ENCODE data around the gene SPTBN4.

SPTBN4 gene

GRCh38 chr19:40511487-40511886 is 44.7 kb downstream of the SPTBN4 start:
- TF ChIP-seq EGR1 (IDR thresholded peaks at IDR 0.05), result no peak
- no peak for TF ChIP-seq CEBPB (IDR thresholded peaks at IDR 0.05)
- TF ChIP-seq EP300 (IDR thresholded peaks at IDR 0.05; ENCODE audit: borderline replicate concordance), result no peak
- no peak for TF ChIP-seq USF1 (IDR thresholded peaks at IDR 0.05)
- TF ChIP-seq NFIC (IDR thresholded peaks at IDR 0.05), result no peak
- no peak for TF ChIP-seq YY1 (IDR thresholded peaks at IDR 0.05; ENCODE audit: low read depth)

GRCh38 chr19:40512110-40512472 is 45.3 kb downstream of the SPTBN4 start:
- no peak for TF ChIP-seq TAF1 (IDR thresholded peaks at IDR 0.05; ENCODE audit: low read depth)
- TF ChIP-seq CEBPB (IDR thresholded peaks at IDR 0.05), result no peak
- TF ChIP-seq RAD21 (IDR thresholded peaks at IDR 0.05; ENCODE audit: low read depth), result no peak
- no peak for TF ChIP-seq CREB1 (IDR thresholded peaks at IDR 0.05; ENCODE audit: low read depth)
- no peak for TF ChIP-seq ZBTB7A (IDR thresholded peaks at IDR 0.05; ENCODE audit: low read depth)
- no peak for TF ChIP-seq TEAD4 (IDR thresholded peaks at IDR 0.05)
- TF ChIP-seq EGR1 (IDR thresholded peaks at IDR 0.05), result no peak
- no peak for TF ChIP-seq USF1 (IDR thresholded peaks at IDR 0.05)
- no peak for TF ChIP-seq REST (IDR thresholded peaks at IDR 0.05; ENCODE audit: low read depth)
- no peak for TF ChIP-seq MAX (IDR thresholded peaks at IDR 0.05)

GRCh38 chr19:40512473-40513344 is 45.9 kb downstream of the SPTBN4 start:
- TF ChIP-seq TEAD4 (IDR thresholded peaks at IDR 0.05) (no peak), MAX (IDR thresholded peaks at IDR 0.05) (peak; percentile 95), NFIC (IDR thresholded peaks at IDR 0.05) (no peak), RAD21 (IDR thresholded peaks at IDR 0.05; ENCODE audit: low read depth) (no peak), EGR1 (IDR thresholded peaks at IDR 0.05) (no peak), CEBPB (IDR thresholded peaks at IDR 0.05) (no peak), ZBTB7A (IDR thresholded peaks at IDR 0.05; ENCODE audit: low read depth) (no peak), FOXM1 (IDR thresholded peaks at IDR 0.05; ENCODE audit: borderline replicate concordance, low read depth) (no peak), USF1 (IDR thresholded peaks at IDR 0.05) (peak; percentile 79), TCF12 (IDR thresholded peaks at IDR 0.05; ENCODE audit: low read depth) (no peak), EP300 (IDR thresholded peaks at IDR 0.05; ENCODE audit: borderline replicate concordance) (no peak), YY1 (IDR thresholded peaks at IDR 0.05; ENCODE audit: low read depth) (no peak), TAF1 (IDR thresholded peaks at IDR 0.05; ENCODE audit: low read depth) (no peak), CREB1 (IDR thresholded peaks at IDR 0.05; ENCODE audit: low read depth) (no peak), REST (IDR thresholded peaks at IDR 0.05; ENCODE audit: low read depth) (peak; percentile 55)

GRCh38 chr19:40513345-40513678 is 46.5 kb downstream of the SPTBN4 start:
- TF ChIP-seq CREB1 (IDR thresholded peaks at IDR 0.05; ENCODE audit: low read depth) (no peak), ZBTB7A (IDR thresholded peaks at IDR 0.05; ENCODE audit: low read depth) (no peak), TCF12 (IDR thresholded peaks at IDR 0.05; ENCODE audit: low read depth) (no peak), FOXM1 (IDR thresholded peaks at IDR 0.05; ENCODE audit: borderline replicate concordance, low read depth) (no peak), EP300 (IDR thresholded peaks at IDR 0.05; ENCODE audit: borderline replicate concordance) (no peak), NFIC (IDR thresholded peaks at IDR 0.05) (no peak), RAD21 (IDR thresholded peaks at IDR 0.05; ENCODE audit: low read depth) (no peak), CEBPB (IDR thresholded peaks at IDR 0.05) (no peak), TAF1 (IDR thresholded peaks at IDR 0.05; ENCODE audit: low read depth) (no peak), TEAD4 (IDR thresholded peaks at IDR 0.05) (no peak), USF1 (IDR thresholded peaks at IDR 0.05) (no peak), REST (IDR thresholded peaks at IDR 0.05; ENCODE audit: low read depth) (no peak), YY1 (IDR thresholded peaks at IDR 0.05; ENCODE audit: low read depth) (no peak), MAX (IDR thresholded peaks at IDR 0.05) (no peak), EGR1 (IDR thresholded peaks at IDR 0.05) (no peak)

Measured in Ishikawa (cell line).